GM12891 (cell line): ENCODE data around the gene NSFL1C.

ENCODE experiments used
- PAX5 ChIP-seq: IDR thresholded peaks from 2 replicates; pipeline ENCODE4 v1.6.1; 2011; ENCODE audit warnings: low read length, moderate library complexity, mild to moderate bottlenecking; ENCODE audit not compliant: insufficient read depth, severe bottlenecking
- POLR2A ChIP-seq: IDR thresholded peaks from 2 replicates; pipeline ENCODE4 v1.6.1; 2011; ENCODE audit warnings: low read depth, low read length, control low read depth
- POLR2AphosphoS5 ChIP-seq: IDR thresholded peaks from 2 replicates; pipeline ENCODE4 v1.6.1; 2011; ENCODE audit warnings: low read depth, low read length, control low read depth
- POU2F2 ChIP-seq: IDR thresholded peaks from 2 replicates; pipeline ENCODE4 v1.6.1; 2011; ENCODE audit warnings: low read depth, mild to moderate bottlenecking, control low read depth, low read length, moderate library complexity
- SPI1 ChIP-seq: IDR thresholded peaks from 2 replicates; pipeline ENCODE4 v1.6.1; 2011; ENCODE audit warnings: low read depth, low read length, control low read depth
- TAF1 ChIP-seq: IDR thresholded peaks from 2 replicates; pipeline ENCODE4 v1.6.1; 2011; ENCODE audit warnings: low read depth, low read length, control low read depth

- TF ChIP-seq TAF1 (no peak), POLR2AphosphoS5 (no peak), POLR2A (no peak), PAX5 (no peak), SPI1 (no peak), POU2F2 (no peak)
Observed at GRCh38 chr20:1392443-1392692, 74.3 kb downstream of the NSFL1C start.
